HS-27A (cell line): ENCODE measurements around the gene SRBD1.
A peak's percentile ranks its signal among the peaks of the same experiment; 100 is the strongest.

ENCODE experiments used
- DNase-seq: peaks from one replicate; pipeline ENCODE4 v3.0.0-alpha.2; 2012; ENCODE audit warnings: low read depth, missing footprints

SRBD1 gene

DNA sequence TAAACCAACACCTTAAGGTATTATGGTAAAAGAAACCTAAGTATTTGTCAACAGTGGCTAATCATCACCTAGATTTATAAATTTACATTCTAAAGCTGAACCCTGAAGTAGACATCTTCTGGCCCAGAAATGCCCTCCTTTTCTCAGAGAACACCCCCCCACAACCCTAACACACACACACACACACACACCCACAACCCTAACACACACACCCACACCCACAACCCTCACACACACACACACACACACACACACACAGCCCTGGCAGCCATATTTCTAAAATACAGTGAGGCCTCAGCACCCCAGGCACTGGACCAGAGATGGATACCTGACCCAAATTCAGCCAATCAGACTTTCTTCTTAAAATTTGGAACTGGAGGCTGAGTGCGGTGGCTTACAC is 14.3 kb downstream of the SRBD1 start:
- no peak for DNase-seq

DNA sequence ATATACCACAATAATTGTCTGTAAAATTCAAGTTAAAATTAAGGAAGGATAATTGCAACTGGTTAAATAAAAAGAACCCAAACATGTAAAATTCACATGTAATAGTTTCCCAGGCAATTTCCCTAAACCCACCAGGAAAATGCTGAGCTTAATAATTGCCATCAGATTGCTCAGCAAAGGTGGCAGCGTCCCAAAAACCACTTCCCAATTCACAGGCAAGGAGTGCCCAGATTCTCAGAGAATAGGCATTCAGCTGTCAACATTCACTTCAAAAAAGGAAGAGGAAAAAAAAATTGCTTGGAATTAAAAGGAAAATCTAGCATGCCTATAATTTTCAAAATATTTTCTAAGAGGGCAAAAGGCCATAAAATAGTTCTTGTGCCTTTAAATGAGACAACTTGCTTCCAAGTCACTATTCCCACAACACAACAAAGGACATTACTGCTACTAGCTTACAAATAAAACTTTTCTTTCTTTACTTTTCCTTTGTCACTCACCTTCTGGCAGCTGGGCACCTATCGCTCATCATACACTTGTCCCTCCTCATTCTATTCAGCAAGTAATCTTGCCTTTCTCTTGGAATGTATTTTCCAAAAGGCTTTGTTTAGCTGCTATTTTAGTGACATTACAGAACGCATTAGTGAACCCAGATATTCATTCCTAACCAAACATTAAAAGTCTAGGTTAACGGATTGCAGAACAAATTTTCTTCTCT is 15.2 kb downstream of the SRBD1 start:
- DNase-seq = peak; percentile 87

DNA sequence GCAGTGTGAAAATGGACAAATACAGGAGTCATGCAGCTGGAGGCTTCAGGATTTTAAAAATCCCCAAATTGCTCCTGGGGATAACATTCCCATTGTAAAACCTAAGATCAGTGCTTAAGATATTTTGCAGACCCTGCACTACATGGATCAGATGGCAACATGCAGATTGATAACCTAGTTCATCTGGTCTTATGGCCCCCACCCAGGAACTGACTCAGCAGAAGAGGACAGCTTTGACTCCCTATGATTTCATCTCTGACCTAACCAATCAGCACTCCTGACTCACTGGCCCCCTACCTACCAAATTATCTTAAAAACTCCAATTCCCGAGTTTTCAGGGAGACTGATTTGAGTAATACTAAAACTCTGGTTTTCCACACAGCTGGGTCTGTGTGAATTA is 20.0 kb downstream of the SRBD1 start:
- DNase-seq = no peak

DNA sequence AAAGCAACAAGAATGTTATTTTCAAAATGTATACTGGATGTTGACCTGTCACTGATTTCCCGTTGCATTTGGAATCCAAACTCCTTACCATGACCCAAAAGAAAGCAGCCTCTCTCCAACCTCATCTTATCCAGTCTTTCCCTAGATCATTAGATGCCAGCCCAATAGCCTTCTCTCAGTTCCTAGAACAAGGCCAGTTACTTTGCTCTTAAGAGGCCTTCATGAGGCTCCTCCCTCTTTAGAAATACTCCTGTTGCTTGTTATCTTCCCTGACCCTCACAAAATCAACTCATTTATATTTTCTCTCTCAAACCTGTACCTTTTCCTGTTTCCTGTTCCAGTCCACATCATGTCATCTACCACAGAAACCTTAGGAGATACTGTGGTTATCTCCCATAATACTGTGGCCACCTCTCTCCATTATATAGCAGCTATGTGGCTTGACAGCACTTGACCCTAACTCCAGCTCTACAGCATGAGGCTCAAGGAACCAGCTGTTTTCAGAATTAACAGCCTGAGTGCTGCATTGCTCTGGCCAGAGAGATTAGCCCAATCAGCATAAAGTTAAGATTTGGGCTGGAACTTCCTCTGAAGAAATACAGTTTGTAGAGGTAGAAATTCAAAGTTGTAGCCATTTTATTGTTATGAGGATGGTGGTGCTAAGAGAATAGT is 22.8 kb downstream of the SRBD1 start:
- DNase-seq = no peak

DNA sequence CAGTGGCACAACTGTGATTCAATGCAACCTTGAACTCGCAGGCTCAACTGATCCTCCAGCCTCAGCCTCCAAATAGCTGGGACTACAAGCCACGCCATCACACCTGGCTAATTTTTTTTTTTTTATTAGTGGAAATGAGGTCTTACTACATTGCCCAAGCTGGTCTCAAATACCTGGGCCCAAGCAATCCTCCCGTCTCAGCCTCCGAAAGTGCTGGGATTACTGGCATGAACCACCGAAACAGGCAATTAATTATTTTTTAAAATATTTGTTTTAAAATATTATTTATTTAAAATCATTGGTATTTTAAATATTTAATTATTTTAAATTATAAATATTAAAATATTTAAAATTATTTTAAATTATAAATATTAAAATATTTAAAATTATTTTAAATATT is 24.5 kb downstream of the SRBD1 start:
- no peak for DNase-seq

DNA sequence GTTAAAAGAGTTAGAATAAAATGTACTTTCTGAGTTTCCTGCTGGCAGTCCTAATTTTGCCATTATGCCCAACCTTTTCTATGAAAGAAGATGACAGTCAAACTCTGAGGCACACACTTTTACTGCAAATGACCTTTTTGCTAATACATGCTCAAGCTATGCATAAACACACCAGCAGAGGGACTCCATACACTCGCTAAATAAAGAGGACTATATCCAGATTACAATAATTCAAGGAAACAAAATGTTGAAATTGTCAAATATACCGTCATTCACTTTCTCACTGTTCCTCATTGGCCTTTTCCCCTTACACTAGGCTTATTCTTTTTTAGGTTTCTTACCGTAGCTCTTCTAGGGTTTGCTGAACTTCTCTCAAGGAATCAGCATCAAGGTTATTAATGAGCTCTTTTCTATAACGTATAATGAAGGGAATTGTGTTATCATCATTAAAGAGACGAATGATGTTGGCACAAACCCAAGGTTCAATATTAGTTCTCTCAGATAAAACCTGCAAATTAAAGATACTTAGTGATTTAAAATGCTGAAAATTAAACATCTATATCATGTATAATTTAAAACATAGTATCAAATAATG is 25.7 kb downstream of the SRBD1 start:
- DNase-seq = no peak

DNA sequence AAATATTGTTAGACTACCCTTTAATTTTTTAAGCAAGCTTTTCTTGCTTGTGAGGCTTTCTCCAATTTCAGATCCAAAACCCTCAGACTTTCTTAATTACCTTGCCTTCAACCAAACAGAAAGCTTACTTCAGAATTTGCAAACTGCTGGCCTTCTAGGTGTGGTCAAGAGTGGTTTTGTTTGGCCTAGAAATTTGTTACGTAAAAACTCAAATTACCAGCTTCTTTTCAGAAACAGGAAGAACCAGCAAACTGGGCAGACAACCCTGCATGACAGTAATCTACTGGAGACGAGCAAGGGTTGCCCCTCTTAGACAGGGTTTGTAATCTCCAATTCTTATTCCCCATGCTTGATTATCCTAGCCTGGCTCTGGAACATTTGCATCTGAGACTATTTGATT is 27.1 kb downstream of the SRBD1 start:
- no peak for DNase-seq

DNA sequence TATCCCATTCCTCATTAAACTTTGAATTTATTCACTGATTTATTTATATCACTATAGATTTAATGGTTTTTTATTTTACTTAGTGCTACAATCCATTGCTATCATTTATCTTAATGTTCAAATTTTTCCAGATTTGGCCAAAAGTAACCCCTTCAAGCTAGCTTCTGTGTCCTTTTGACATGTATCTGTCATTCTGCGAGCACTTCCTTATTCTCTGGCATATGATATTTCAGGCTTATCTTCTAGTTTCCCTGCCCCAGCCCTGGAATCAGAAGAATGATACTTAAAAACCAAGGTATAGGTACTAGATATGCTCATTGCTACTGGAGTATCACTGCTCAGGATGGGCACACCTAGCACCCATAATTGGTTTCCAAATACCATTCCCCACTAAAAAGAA is 28.5 kb downstream of the SRBD1 start:
- DNase-seq = no peak

DNA sequence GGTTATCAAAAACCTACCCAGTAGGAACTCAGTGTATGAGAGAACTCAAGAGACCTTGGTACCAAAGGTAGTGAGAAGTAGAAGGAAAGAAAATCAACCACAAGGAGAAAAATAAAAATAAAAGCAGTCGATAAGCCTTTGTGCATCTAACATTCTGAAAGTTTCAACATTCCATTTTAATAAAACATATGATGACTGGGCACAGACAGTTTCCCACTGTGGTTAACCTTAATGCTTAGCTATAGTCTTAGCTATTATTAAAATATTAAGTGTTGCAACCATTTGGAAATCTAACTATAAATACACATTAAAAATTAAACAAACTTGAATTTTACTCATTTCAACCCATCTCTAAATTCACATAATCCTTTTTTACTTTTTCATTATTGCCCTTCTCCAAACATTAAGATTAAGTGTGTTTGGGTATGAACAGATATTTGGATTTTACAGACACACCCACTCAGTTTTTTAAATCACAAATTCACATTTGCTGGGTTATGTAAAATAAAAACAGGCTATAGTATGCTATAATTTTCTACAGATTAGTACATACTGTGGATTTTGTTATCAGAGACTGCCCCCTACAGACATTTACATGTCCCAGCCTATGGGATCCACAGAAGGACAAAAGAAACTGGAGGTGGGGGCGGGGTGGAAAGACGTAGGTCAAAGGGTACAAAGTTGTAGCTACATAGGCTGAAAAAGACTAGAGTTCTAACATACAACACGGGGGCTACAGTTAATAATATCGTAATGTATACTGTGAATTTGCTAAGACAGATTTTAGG is 32.8 kb downstream of the SRBD1 start:
- no peak for DNase-seq

DNA sequence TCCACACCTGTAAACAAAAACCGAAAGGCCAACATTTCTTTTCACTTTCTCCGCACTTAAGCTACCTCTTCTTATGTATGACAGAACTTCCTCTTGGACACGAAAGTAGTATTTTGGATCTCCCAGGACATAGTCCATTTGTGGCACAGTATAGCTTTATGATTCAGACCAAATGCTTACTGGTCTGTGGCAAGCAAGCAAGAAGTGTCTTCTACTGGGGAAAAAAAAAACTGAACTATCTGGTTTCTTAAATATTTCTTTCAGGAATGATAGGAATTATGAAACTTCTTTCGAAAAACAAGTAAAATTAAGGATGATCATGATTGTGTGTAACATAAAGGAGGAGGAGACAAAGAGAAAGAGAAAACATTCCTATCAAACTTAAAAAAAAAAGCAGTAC is 33.6 kb downstream of the SRBD1 start:
- no peak for DNase-seq

DNA sequence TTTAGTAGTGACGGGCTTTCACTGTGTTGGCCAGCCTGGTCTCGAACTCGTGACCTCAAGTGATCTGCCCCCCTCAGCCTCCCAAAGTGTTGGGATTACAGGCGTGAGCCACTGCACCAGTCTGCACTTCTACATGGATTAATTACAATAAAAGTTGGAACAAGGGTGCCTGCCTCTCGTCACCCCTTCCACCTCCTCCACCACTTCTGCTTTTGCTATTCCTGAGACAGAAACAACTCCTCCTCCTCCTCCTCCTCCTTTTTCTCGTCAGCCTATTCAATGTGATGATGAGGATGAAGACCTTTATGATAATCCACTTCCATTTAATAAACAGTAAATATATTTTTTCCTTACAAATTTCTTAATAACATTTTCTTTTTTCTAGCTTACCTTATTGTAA is 35.2 kb downstream of the SRBD1 start:
- DNase-seq = no peak

DNA sequence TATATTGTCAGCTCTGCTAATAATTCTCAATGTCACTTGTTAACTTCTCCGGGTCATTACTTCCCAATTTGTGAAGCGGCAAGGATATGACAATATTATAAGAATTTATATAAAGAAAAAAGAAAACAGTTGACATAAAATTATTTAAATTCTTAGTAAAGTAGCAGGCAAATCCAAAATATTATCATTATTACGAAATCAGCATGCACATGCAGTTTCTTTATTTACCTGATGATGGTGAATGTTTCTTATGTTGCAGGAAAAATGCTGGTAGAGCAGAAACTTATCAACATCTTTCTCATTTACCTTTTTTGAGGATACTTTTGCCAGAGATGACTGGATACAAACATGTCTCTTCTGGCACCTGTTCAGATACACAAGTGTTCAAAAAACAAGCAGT is 38.1 kb downstream of the SRBD1 start:
- DNase-seq = no peak

DNA sequence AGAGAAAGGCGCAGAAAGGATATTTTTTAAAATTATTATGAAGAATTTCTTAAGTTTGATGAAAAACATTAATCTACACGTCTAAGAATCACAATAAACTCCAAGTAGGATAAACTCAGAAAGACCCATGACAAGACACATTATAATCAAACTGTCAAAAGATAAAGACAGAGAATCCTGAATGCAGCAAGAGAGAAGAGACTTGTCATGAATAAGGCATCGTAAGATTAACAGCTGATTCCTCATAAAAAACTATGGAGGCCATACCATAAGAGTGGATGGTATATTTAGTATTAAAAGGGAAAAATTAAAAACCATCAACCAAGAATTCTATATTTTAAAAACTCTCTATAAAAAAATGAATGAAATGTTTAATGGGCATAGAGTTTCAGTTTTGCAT is 39.1 kb downstream of the SRBD1 start:
- DNase-seq = no peak

DNA sequence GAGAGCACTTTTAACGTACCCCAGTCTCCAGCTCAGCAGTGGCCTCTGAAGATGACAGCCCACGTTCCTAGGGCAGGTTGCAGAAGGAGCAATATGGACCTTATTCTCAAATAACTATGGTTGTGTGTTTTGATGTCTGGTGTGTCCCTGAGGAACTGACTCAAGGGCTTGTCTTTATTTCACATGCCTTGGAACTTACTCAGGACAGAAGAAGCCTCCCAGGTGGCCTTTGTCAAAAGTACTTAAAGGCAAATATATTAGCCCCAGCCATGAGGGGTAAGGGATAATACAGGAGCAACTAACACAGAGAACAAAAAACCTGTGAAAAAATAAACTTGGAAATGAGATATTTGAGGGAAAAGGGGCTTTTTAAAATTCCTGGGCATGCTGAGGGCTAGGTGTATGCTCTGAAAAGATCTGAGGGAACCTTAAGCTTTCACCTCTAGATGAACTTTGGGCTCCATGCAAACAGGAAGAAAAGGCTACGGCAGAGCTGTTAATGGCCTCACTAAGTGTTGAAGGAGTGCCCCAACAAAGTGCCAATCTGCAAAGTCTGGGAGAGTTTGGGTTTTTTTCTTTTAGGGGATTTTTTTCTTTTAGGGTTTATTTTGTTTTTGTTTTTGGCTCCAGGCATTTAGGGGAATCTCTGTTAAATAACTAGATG is 40.3 kb downstream of the SRBD1 start:
- DNase-seq = no peak

DNA sequence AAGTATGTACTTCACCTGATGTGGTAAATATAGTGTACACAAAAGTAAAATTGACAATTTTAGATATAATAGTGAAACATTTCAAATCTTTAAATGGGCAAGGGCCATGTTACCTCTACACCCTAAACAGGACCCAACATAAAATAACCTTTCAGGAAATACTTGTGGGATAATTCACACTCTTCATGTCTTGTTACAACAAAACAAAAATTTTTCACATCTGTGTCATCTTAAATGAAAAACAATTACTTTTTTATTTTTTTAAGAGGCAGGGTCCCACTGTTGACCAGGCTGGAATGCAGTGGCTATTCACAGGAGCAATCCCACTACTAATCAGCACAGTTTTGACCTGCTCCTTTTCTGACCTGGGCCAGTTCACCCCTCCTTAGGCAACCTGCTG is 42.1 kb downstream of the SRBD1 start:
- no peak for DNase-seq

DNA sequence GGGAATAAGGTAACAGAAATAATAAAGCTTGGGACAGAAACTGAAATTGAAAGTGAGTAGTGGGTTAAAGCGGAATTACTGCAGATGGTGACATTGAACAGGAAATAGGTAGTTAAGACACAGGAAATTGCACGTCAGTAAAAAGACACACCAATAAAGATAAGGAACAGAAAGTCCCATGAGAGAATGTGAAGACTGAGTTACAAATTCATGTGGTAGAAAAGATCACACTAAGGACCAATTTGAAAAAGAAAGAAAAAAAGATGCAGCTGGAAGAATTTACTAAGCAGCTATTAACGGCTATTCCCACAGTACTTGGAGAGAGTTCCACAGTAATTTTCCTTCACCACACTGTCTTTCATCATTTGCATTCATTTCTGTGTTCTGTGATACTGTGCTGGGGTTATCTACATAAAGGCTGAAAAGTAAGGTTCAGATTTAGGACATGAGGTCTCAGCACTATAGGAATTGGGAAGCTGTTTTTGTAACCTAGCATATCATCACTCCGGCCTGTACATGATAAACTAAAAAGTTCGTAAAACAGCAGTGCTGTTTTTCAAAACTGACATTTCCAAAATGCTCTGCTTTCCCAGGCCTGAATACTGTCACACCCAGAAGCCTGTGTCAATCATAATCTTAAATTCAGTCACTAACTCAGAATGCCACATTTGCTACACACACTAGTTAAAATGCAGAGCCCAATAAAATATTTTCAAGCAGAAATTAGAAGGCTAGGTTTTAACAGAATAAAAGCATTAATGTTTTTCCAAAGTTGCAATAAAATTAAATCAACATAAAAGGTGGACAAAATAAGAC is 42.9 kb downstream of the SRBD1 start:
- DNase-seq = no peak

DNA sequence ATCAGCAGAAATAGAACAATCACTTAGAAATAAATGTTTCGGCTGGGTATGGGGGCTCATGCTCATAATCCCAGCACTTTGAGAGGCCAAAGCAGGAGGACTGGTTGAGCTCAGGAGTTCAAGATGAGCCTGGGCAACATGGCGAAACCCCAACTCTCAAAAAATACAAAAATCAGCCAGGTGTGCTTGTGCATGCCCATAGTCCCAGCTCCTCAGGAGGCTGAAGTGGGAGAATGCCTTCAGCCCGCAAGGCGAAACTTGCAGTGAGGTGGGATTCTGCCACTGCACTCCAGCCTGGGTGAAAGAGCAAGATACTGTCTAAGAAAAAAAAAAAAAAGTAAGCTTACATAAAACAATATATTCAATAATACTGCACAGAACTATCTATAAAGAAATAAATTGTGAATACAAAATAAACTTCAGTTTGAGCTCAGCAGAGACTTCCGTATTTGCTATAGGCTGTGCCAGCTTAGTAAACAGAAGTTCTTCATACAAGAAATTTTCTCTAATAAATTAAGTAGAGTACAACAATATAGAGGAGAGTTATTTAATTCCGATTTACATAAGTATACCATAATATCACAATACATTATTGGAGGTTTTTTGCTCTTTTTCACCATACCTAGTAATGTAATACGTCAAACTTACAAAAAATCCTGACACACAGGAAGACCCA is 43.6 kb downstream of the SRBD1 start:
- DNase-seq = no peak

DNA sequence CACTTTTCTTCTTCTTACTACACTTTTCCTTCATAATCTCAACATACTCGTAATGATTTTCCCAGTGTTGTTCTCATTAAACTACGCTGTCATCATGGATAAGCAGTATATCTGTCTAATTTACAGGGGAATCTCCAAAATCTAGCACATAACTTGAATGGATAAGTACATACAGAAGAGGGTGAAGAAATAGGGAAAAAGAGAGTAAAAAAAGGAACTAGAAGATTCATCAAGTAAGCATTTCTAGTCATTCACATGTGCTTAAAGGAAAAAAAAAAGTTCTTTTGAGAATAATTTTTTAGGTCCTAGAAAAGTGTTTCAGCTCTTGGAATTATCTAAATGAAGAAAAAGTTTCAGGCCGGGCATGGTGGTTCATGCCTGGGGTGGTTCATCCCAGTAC is 51.6 kb downstream of the SRBD1 start:
- no peak for DNase-seq

DNA sequence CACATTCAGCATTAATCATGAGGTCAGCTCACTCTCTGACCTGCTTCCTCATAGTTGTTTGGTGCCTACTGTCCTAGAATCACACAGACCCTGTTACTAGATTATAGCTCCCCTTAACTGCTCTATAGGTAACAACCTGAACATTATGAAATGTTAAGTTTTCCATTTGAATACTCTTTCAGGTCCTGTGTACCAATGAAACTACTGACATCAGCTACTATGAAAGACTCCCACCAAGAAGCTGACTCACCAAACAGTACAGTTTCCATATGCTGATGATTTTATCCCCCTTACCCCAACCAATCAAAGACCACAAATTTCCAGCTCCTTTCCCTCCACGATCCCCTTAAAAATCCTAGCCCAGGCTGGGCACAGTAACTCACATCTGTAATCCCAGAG is 56.3 kb downstream of the SRBD1 start:
- no peak for DNase-seq

DNA sequence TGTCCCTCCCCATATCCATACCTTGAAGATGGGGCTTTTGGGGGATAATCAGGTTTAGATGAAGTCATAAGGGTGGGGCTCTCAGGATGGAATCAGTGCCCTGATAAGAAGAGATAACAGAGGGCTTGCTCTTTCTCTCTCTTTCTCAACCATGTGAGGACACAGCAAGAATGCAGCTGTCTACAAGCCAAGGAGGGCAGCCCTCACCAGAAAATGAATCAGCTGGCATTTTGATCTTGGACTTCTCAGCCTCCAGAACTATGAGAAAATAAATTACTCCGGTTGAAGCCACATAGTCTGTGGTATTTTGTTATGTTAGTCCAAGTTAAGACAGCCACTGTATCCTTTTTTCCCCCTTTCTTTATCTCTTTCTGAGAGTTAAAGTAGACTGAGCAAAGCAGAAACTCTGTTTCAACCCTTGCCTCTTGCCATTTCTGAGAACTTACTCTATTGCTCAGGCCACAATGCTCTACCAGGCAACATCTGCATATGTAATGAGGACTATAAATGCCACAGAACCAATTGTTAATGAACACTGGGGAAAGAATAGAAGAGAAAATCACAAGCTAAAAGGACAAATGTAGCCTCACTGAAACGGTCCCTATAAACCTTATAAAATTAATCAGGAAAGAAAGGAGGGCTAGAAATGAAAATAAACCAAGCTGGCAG is 56.9 kb downstream of the SRBD1 start:
- no peak for DNase-seq
